HEK293T (cell line): ENCODE measurements around the gene MS4A6E.

ENCODE experiments used
- CTCF ChIA-PET: fragments of 350-600 bp; formaldehyde crosslinking; extraction: SDS; loops from one replicate; lab custom pipeline; 2021; ENCODE audit warnings: antibody characterized with exemption, inconsistent platforms; lab: Yijun Ruan, JAX
- POLR2A ChIA-PET: fragments of 350-600 bp; formaldehyde crosslinking; extraction: SDS; loops from one replicate; lab custom pipeline; 2020; ENCODE audit warnings: antibody characterized with exemption, inconsistent platforms; lab: Yijun Ruan, JAX
- DNase-seq: peaks from one replicate; pipeline ENCODE4 v3.0.0; 2012; ENCODE audit warnings: mixed read lengths; ENCODE audit errors: extremely low spot score
- ARNT ChIP-seq: fragments of 450-650 bp; IDR thresholded peaks from 2 replicates; pipeline ENCODE4 v1.6.1; 2017; ENCODE audit warnings: mild to moderate bottlenecking
- BHLHE40 ChIP-seq: fragments of 450-650 bp; IDR thresholded peaks from 2 replicates; pipeline ENCODE4 v1.6.1; 2016; ENCODE audit warnings: mild to moderate bottlenecking, moderate library complexity, borderline replicate concordance
- CTBP1 ChIP-seq: fragments of 450-650 bp; IDR thresholded peaks from 2 replicates; pipeline ENCODE4 v1.6.1; 2016; ENCODE audit warnings: borderline replicate concordance
- ELF4 ChIP-seq: fragments of 450-650 bp; IDR thresholded peaks from 2 replicates; pipeline ENCODE4 v1.6.1; 2017; ENCODE audit warnings: antibody characterized with exemption
- FOXA1 ChIP-seq: fragments of 450-650 bp; IDR thresholded peaks from 2 replicates; pipeline ENCODE4 v1.6.1; 2016; ENCODE audit warnings: mild to moderate bottlenecking
- FOXK2 ChIP-seq: fragments of 450-650 bp; IDR thresholded peaks from 2 replicates; pipeline ENCODE4 v1.6.1; 2016; ENCODE audit warnings: mild to moderate bottlenecking
- FOXM1 ChIP-seq: fragments of 450-650 bp; IDR thresholded peaks from 2 replicates; pipeline ENCODE4 v1.6.1; 2017; ENCODE audit warnings: mild to moderate bottlenecking, borderline replicate concordance
- HDGF ChIP-seq: fragments of 450-650 bp; IDR thresholded peaks from 2 replicates; pipeline ENCODE4 v1.6.1; 2017; ENCODE audit warnings: antibody characterized with exemption, borderline replicate concordance
- L3MBTL2 ChIP-seq: fragments of 450-650 bp; conservative IDR thresholded peaks from 2 replicates; pipeline ENCODE4 v1.6.1; 2016; ENCODE audit warnings: mild to moderate bottlenecking
- LEF1 ChIP-seq: fragments of 450-650 bp; IDR thresholded peaks from 2 replicates; pipeline ENCODE4 v1.6.1; 2017; ENCODE audit warnings: mild to moderate bottlenecking, borderline replicate concordance
- NFRKB ChIP-seq: fragments of 450-650 bp; IDR thresholded peaks from 2 replicates; pipeline ENCODE4 v1.6.1; 2016; ENCODE audit warnings: mild to moderate bottlenecking, moderate library complexity
- SP1 ChIP-seq: fragments of 450-650 bp; IDR thresholded peaks from 2 replicates; pipeline ENCODE4 v1.6.1; 2017
- SUZ12 ChIP-seq: fragments of 450-650 bp; IDR thresholded peaks from 2 replicates; pipeline ENCODE4 v1.6.1; 2016; ENCODE audit warnings: mild to moderate bottlenecking
- TARDBP ChIP-seq: fragments of 450-650 bp; IDR thresholded peaks from 2 replicates; pipeline ENCODE4 v1.6.1; 2016
- ZNF384 ChIP-seq: fragments of 450-650 bp; IDR thresholded peaks from 2 replicates; pipeline ENCODE4 v1.6.1; 2016
- TF ChIP-seq, protein P1 (sequence below): fragments of 450-650 bp; IDR thresholded peaks from 2 replicates; pipeline ENCODE4 v1.6.1; 2016

Gene MS4A6E

DNA sequence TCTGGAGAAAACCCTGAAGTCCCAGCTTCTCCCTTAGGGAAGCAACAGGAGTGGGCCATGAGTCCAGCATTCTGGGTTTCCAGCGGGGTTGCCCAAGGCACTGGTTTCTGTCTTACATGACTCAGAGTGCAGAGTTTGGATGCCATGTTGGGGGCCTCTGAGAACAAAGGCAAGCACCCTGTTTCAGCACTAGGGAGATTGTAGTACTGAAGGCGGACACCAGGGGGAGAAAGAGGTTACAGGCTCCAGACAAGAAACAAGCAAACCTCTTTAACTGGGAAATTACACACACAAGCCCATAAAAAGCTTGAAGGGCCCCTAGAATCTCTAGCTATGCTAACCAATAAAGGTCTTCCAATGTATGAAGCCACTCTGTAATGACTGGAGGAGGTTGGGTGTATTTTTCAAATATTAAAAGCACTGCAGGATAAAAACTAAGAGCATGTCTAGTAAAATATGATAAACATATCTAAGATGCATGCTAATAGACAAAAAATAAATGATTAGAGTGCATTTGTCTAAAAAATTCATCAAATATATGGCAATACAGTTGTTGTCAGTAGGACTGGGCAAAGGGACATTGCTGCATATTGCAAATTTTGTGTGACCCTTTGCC is 7.1 kb downstream of the MS4A6E start:
- no peak for TF ChIP-seq BHLHE40
- no peak for TF ChIP-seq SUZ12
- TF ChIP-seq ZNF384 = no peak
- TF ChIP-seq LEF1 = no peak
- TF ChIP-seq FOXM1 = no peak
- no peak for TF ChIP-seq ELF4
- no peak for TF ChIP-seq HDGF
- no peak for TF ChIP-seq L3MBTL2
- TF ChIP-seq FOXK2 = no peak
- TF ChIP-seq ARNT = no peak
- TF ChIP-seq, protein P1, sequence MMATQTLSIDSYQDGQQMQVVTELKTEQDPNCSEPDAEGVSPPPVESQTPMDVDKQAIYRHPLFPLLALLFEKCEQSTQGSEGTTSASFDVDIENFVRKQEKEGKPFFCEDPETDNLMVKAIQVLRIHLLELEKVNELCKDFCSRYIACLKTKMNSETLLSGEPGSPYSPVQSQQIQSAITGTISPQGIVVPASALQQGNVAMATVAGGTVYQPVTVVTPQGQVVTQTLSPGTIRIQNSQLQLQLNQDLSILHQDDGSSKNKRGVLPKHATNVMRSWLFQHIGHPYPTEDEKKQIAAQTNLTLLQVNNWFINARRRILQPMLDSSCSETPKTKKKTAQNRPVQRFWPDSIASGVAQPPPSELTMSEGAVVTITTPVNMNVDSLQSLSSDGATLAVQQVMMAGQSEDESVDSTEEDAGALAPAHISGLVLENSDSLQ = no peak
- no peak for TF ChIP-seq CTBP1
- no peak for TF ChIP-seq TARDBP
- TF ChIP-seq FOXA1 = no peak
- no peak for TF ChIP-seq SP1
- TF ChIP-seq NFRKB = no peak
- ChIA-PET POLR2A (no interaction called here), CTCF (interaction anchor here (0.9 to 1.3 kb wide), 3 partner anchors 9 to 29 kb away, joined by 4 to 7 read pairs (median 5); no protein-coding TSS in a partner anchor)
- DNase-seq = peak; percentile 52

DNA sequence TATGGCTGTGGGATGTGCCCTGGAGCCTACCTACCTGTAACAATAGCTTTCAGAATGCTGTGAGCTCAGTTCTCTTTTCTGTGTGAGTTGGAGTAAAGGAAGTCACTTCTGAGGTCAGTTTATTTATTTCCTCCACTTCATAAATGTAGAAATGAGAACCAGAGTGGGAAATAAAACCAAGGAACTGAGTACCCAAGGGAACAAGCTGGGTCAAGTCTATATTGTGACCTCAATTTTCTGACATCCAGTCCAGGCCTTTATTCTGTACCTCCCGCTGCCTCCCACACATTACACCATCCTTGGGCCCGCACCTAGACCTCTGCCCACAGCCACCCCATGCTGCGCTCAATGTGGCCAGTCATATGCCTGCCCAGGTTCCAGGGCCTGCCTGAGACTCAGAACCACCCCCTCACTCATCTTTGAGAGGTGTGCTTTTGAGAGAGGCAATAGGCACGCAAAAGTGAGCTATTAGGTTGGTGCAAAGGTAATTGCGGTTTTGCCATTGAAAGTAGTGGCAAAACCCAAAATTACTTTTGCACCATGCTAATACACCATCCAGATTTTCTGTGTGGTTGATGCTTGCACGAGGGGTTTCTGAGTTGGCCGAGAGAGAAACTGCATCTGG is 9.8 kb downstream of the MS4A6E start:
- ChIA-PET CTCF (no interaction called here), POLR2A (no interaction called here)
- no peak for DNase-seq
- TF ChIP-seq ZNF384 (no peak), HDGF (no peak), LEF1 (no peak), SUZ12 (no peak), FOXA1 (no peak), ELF4 (no peak), FOXK2 (no peak), TARDBP (no peak), L3MBTL2 (no peak), FOXM1 (no peak), SP1 (no peak), CTBP1 (no peak), NFRKB (no peak)
- TF ChIP-seq, protein P1 = no peak

DNA sequence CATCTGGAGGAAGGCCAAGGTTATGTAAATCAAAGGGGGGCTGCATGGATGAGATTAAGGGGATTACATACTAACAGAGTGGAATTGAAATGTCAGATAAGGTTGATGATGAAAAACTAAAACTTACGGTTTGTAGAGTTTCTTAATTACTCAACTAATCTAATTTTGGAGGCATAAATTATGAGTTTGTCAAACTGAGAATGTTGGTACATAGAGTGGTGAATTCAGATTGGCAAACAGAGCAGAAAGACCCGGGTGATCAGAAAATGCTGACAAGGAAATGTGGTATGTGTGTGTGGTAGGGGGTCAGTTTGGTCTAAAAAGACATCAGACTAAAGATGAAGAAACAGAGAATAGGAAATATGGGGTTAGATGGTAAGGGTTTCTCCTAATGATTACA is 11.0 kb downstream of the MS4A6E start:
- CTCF ChIA-PET = no interaction called here
- POLR2A ChIA-PET = no interaction called here
- TF ChIP-seq SUZ12 (no peak), ARNT (no peak), ZNF384 (no peak), CTBP1 (no peak), LEF1 (no peak), BHLHE40 (no peak), ELF4 (no peak), FOXM1 (no peak), SP1 (no peak), L3MBTL2 (no peak), HDGF (no peak), TARDBP (no peak)
- TF ChIP-seq, protein P1 = no peak
- no peak for DNase-seq

DNA sequence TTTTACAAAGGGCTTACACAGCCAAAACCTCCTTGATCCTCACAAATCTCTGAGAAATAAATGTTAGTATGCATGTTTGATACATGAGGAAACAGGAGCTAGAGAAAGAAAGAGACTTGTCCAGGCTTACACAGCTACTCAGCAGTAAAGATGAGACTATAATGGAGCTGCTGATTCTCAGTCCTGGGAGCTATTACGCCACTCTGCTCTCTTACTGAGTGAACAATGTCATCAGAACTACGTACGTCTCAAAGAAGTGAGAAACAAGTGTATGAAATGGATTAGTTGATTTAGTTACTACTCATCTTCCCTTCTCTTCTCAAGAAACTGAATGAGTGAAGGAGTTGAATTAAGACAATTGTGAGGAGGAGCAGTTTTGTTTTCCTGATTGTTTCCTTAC is 12.3 kb downstream of the MS4A6E start:
- no peak for TF ChIP-seq TARDBP
- no peak for TF ChIP-seq FOXM1
- no peak for TF ChIP-seq SP1
- TF ChIP-seq, protein P1 = no peak
- no peak for TF ChIP-seq SUZ12
- no peak for TF ChIP-seq L3MBTL2
- no peak for TF ChIP-seq FOXK2
- no peak for TF ChIP-seq ARNT
- TF ChIP-seq HDGF = no peak
- no peak for TF ChIP-seq ELF4
- no peak for TF ChIP-seq FOXA1
- TF ChIP-seq BHLHE40 = no peak
- no peak for TF ChIP-seq ZNF384
- TF ChIP-seq CTBP1 = no peak
- no peak for TF ChIP-seq LEF1
- TF ChIP-seq NFRKB = no peak
- CTCF ChIA-PET = no interaction called here
- no peak for DNase-seq
- POLR2A ChIA-PET = no interaction called here

DNA sequence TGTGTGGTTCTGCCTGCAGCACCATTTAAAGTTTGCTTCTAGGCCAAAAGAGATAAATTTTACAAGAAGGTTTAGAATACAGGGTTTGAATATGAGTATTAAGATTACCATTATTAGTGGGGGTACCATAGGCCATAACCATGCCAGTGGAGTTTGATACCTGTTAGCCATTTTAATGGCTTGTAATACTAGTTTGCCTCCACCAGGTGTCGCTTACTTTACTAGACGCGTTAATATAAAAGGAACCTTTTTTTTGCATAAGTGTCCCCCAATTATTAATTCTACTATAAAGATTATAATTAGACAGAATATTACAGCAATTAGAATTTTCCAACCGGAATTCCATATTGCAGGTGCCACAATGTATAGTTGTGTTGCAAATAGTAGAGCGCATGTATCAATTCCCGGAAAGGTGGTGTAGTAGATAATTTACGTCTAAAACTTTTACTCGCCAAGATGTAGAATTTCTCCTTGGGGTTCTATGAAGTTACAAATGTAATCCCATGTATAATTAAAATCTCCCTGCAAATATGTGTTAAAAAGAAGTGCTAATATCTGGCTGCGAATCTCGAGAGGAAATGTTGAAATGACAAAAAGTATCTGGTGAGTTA is 16.1 kb downstream of the MS4A6E start:
- POLR2A ChIA-PET = no interaction called here
- peak; percentile 16 for DNase-seq
- TF ChIP-seq BHLHE40 = no peak
- TF ChIP-seq NFRKB = no peak
- no peak for TF ChIP-seq L3MBTL2
- no peak for TF ChIP-seq ZNF384
- no peak for TF ChIP-seq TARDBP
- no peak for TF ChIP-seq ELF4
- no peak for TF ChIP-seq FOXK2
- TF ChIP-seq SP1 = no peak
- no peak for TF ChIP-seq HDGF
- no peak for TF ChIP-seq FOXA1
- no peak for TF ChIP-seq SUZ12
- TF ChIP-seq LEF1 = no peak
- no peak for TF ChIP-seq FOXM1
- TF ChIP-seq CTBP1 = no peak
- TF ChIP-seq, protein P1 = no peak
- TF ChIP-seq ARNT = no peak
- CTCF ChIA-PET = interaction anchor here (0.6 to 0.8 kb wide), 2 partner anchors 9 to 271 kb away, joined by 3 to 7 read pairs; no protein-coding TSS in a partner anchor
